ENCODE measurements around the gene LHX4.

LHX4 gene

DNA sequence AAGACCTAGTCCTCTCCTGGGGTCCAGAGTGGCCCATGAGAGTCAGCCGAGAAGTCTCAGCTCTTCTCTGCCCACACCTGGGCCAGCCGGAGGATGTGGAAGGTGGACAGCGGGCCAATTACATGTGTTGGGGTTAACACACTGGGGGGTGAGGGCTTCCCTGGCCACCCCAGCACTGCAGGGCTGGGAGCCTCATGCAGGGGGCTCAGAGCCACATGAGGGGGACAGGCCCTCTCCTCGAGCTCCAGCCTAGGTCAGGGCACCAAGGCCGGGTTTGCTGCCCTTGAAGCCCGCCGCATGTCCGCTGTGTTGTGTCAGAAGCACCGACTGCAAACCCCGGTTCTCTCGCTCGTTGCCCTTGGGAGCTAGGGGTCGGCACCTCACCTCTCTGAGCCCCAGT, 30.5 kb downstream of the LHX4 start:
- in situ Hi-C loops (cut with HindIII; ENCODE audit: low sequenced_read_pairs), result no loop called here
- TF ChIP-seq, protein P1, sequence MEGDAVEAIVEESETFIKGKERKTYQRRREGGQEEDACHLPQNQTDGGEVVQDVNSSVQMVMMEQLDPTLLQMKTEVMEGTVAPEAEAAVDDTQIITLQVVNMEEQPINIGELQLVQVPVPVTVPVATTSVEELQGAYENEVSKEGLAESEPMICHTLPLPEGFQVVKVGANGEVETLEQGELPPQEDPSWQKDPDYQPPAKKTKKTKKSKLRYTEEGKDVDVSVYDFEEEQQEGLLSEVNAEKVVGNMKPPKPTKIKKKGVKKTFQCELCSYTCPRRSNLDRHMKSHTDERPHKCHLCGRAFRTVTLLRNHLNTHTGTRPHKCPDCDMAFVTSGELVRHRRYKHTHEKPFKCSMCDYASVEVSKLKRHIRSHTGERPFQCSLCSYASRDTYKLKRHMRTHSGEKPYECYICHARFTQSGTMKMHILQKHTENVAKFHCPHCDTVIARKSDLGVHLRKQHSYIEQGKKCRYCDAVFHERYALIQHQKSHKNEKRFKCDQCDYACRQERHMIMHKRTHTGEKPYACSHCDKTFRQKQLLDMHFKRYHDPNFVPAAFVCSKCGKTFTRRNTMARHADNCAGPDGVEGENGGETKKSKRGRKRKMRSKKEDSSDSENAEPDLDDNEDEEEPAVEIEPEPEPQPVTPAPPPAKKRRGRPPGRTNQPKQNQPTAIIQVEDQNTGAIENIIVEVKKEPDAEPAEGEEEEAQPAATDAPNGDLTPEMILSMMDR (IDR thresholded peaks at IDR 0.05; ENCODE audit: low read depth, low read length), result no peak
- H3K4me3 ChIP-seq (ENCODE audit: low read depth, low read length), result no peak overlapping the region
- no peak for DNase-seq (ENCODE audit: low read depth, low spot score)

DNA sequence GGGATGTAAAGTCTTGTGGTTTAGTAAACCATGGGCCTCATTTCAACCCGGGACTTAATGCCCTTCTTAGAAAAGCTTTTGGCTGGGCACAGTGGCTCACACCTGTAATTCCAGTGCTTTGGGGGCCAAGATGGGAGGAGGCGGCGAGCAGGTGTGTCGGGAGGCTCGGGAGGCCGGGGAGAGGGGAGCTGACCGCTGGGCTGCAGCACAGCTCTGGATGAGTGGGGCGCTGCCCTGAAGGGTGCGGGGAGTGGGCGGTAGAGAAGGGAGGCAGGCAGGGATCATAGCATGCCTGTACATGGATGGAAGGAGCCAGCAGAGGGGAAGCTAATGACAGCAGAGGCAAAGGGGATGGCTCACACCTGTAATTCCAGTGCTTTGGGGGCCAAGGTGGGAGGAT, 31.0 kb downstream of the LHX4 start:
- in situ Hi-C loops (cut with HindIII; ENCODE audit: low sequenced_read_pairs), result no loop called here
- DNase-seq (ENCODE audit: low read depth, low spot score), result no peak
- H3K4me3 ChIP-seq (ENCODE audit: low read depth, low read length), result no peak overlapping the region
- TF ChIP-seq, protein P1 (IDR thresholded peaks at IDR 0.05; ENCODE audit: low read depth, low read length), result no peak

DNA sequence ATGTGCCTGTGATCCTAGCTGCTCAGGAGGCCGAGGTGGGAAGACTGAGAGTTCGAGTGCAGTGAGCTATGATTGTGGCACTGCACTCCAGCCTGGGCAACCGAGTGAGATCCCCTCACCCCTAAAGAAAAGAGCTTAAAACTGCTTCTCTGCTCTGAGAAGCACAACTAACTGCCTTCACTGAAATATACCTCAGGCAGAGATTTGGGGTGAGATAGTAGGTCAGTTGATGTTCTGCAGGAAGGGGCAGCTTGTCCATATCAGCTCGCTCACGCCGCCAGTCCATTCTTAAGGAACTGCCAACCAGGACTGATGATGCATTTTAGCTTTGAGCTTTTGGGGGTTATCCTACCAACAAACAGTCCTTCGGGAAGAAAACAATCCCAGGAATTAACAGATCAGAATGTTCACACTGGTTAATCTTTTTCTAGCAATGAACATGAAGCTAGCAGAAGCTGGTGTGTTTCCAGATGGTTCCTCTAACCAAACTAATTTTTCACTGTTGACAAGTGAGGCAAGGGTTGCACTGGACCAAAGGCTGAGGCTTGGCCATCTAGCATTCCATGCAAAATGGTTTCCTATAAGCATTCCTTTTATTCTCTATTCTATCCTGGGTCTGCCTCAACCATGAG, 31.6 kb downstream of the LHX4 start:
- no peak for DNase-seq (ENCODE audit: low read depth, low spot score)
- no peak overlapping the region for H3K4me3 ChIP-seq (ENCODE audit: low read depth, low read length)
- TF ChIP-seq, protein P1 (IDR thresholded peaks at IDR 0.05; ENCODE audit: low read depth, low read length), result no peak
- in situ Hi-C loops (cut with HindIII; ENCODE audit: low sequenced_read_pairs), result no loop called here

DNA sequence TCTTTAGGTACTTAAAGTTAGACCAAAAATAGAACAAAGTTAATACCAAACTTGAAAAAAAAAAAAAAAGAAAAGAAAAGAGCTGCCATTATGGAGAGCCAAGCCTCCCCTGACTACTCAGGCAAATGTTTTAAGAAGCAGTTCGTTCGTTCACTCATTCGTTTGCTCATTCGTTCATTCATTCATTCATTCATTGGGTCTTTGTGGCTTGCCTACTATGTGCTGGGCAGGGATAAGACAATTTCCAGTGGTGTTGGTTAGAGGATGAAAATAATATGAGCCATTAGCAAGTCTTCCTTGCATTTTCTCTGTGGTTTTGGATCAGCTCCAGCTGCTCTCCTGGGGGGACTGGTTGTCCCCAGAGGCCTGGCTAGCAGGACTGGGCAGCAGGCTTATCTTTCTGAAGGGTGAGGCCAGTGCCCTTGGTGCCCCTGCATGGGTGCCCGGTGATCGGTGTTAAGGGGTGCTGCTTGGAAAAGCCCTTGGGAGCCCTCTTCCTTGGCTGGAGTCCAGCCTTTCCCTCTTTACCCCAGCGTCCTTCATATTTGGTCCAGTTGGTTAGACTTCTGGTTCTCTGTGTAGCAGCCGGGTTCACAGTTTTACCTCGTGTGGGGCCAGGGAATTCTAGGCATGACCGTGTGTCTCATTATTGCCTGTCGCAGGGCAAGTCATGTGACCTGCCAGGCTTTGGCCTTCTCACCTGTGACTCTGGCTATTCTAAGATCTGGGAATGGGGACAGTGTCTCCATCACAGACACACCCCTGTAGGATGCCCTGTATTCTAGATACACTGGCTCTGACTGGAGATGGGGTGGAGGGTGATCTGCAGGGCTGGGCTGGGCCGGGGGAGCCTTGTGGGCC, 32.8 kb downstream of the LHX4 start:
- in situ Hi-C loops (cut with HindIII; ENCODE audit: low sequenced_read_pairs), result no loop called here
- DNase-seq (ENCODE audit: low read depth, low spot score), result no peak

DNA sequence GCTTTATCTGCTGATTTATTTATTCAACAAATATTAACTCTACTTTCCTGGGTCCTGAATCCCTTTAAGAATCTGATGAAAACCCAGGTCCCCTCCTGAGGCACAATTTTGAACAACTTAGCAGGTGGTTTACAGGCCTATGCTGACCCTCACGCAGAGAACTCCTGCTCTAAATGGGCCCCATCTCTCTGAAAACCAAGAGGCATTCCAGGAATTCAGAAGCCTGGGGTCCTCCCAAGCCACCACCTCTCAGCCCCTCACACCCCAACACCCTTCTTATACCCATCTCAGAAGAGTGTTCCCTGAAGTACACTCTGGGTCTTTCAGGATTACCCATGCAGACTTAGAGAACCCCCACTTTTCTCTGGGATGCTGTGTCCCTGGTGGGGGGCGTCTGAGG, 34.5 kb downstream of the LHX4 start:
- DNase-seq (ENCODE audit: low read depth, low spot score), result no peak
- TF ChIP-seq, protein P1 (IDR thresholded peaks at IDR 0.05; ENCODE audit: low read depth, low read length), result no peak
- H3K4me3 ChIP-seq (ENCODE audit: low read depth, low read length), result no peak overlapping the region
- in situ Hi-C loops (cut with HindIII; ENCODE audit: low sequenced_read_pairs), result no loop called here

More for the DNA sequence above, 32.8 kb downstream of the LHX4 start:
- no peak overlapping the region for H3K4me3 ChIP-seq (ENCODE audit: low read depth, low read length)
- TF ChIP-seq, protein P1 (IDR thresholded peaks at IDR 0.05; ENCODE audit: low read depth, low read length), result no peak

DNA sequence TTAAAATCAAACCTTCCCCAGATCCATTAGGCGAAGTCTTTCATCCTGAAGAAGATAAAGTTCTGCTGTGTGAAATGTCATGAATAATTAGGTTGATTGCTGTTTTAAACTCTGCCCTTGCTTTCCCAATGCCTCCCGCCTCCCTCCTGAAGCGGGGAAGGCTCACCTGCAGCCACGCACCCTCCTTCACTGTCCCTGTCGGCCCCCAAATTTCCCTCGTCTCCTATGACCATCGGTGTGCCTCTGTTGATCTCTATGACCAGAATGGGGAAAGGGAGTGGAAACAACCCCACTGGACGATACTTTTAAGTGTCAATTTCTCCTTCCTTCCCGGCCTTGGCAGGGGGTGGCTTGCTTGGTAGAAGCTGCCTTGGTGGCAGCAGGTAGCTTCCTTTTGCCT, 35.1 kb downstream of the LHX4 start:
- no peak for DNase-seq (ENCODE audit: low read depth, low spot score)
- in situ Hi-C loops (cut with HindIII; ENCODE audit: low sequenced_read_pairs), result no loop called here
- TF ChIP-seq, protein P1 (IDR thresholded peaks at IDR 0.05; ENCODE audit: low read depth, low read length), result no peak

More for the DNA sequence above, 35.1 kb downstream of the LHX4 start:
- H3K4me3 ChIP-seq (ENCODE audit: low read depth, low read length), result no peak overlapping the region
